Endodermal cell (in vitro differentiated cells): ENCODE data around the gene MEF2A. TPM values are rescaled to one million over a fixed set of nuclear protein-coding genes. Genes with fewer than 3 reads are reported as not detected.

Source experiments
- DNase-seq: peaks from one replicate; pipeline ENCODE4 v3.0.0-alpha.2; 2017
- H3K27ac ChIP-seq: 2 replicates; pipeline ENCODE4 v1.5.1; 2013; ENCODE audit warnings: mild to moderate bottlenecking, low read depth, low read length, moderate library complexity
- H3K27me3 ChIP-seq: 2 replicates; pipeline ENCODE4 v1.6.1; 2013; ENCODE audit warnings: mild to moderate bottlenecking, low read length, moderate library complexity; ENCODE audit not compliant: insufficient read depth, control insufficient read depth, poor library complexity, severe bottlenecking
- H3K36me3 ChIP-seq: 2 replicates; pipeline ENCODE4 v1.7.0; 2013; ENCODE audit warnings: mild to moderate bottlenecking, low read length, moderate library complexity; ENCODE audit not compliant: control insufficient read depth, insufficient read depth
- H3K4me1 ChIP-seq: one replicate; pipeline ENCODE4 v1.7.0; 2013; ENCODE audit warnings: low read length; ENCODE audit not compliant: control insufficient read depth, insufficient read depth
- H3K4me3 ChIP-seq: 2 replicates; pipeline ENCODE4 v1.5.1; 2013; ENCODE audit warnings: mild to moderate bottlenecking, low read length, moderate library complexity
- H3K9ac ChIP-seq: 2 replicates; pipeline ENCODE4 v1.6.1; 2013; ENCODE audit warnings: mild to moderate bottlenecking, low read length, moderate library complexity; ENCODE audit not compliant: poor library complexity, severe bottlenecking; ENCODE audit errors: extremely low read depth
- H3K9me3 ChIP-seq: 2 replicates; pipeline ENCODE4 v1.6.1; 2013; ENCODE audit warnings: mild to moderate bottlenecking, low read length, moderate library complexity; ENCODE audit not compliant: control insufficient read depth
- H3K27ac Mint-ChIP-seq: 2 replicates; pipeline ENCODE4 v1.8.0; 2020; ENCODE audit warnings: mixed read lengths
- H3K27me3 Mint-ChIP-seq: 2 replicates; pipeline ENCODE4 v1.8.0; 2021; ENCODE audit warnings: mild to moderate bottlenecking, mixed read lengths; ENCODE audit not compliant: insufficient read depth
- H3K36me3 Mint-ChIP-seq: 2 replicates; pipeline ENCODE4 v1.8.0; 2020; ENCODE audit warnings: low read depth, mixed read lengths
- H3K4me1 Mint-ChIP-seq: 2 replicates; pipeline ENCODE4 v1.8.0; 2020; ENCODE audit warnings: mixed read lengths
- H3K4me3 Mint-ChIP-seq: 2 replicates; pipeline ENCODE4 v1.8.0; 2020; ENCODE audit warnings: mild to moderate bottlenecking, moderate library complexity, mixed read lengths
- H3K9me3 Mint-ChIP-seq: 2 replicates; pipeline ENCODE4 v1.8.0; 2020; ENCODE audit warnings: mild to moderate bottlenecking, mixed read lengths
- WGBS, 2 experiments: methylation state at CpG; one replicate each; pipeline versions ENCODE4 v1.1.5 to v1.1.7; 2013; ENCODE audit warnings: missing lambda C conversion rate in 2 of 2, mixed read lengths in 1 of 2; ENCODE audit not compliant: insufficient coverage in 1 of 2, insufficient read length in 1 of 2; 5-methylcytosine and 5-hydroxymethylcytosine counted together
- total RNA-seq, 2 donors: library from RNA; stranded (reverse); fragmentation: NEBNext Ultra II Directional in 1 of 2; extraction: Animal tissue kit (Norgen Biotek cat#: 25700) in 1 of 2; gene quantifications; 2 replicates in 1 of 2; 3 replicates in 1 of 2; pipeline ENCODE4 v1.2.1, GENCODE V29; 2021
- TF ChIP-seq, protein P1 (sequence below): fragments of 200-600 bp; sonication (generic); conservative IDR thresholded peaks from 2 replicates; pipeline ENCODE4 v1.5.0; 2021; ENCODE audit warnings: antibody characterized with exemption, mild to moderate bottlenecking

The MEF2A gene
- total RNA-seq, 2 donors from 2014 or later: 23.5 to 28.6 TPM

DNA sequence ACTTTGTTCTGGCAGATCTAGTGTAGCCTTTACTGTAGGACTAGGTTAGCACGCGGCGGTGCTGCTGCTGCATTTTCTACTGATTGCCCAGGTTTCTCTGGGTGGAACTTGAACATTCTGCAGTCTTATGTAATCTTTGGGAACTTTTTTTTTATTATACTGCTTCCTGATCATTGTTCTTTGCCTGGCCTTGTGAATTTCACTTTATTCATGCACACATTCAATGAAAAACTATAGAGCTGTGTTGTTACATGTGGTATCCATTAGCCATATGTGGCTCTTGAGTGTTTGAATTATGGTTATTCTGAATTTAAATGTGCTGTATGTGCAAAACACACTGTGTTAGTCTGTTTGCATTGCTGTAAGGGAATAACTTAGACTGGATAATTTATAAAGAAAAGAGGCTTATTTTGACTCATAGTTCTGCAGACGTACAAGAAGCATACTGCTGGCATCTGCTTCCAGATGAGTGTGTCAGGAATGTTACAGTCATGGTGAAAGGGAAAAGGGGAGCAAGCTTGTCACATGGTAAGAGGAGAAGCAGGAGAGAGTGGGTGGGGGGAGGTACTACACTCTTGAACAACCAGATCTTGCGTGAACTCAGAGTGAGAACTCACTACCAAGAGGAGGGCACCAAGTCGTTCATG is 26.5 kb downstream of the MEF2A start:
- H3K27me3 Mint-ChIP-seq: no peaks in the 10 kb centered on the region
- H3K36me3 Mint-ChIP-seq: peaks cover 18% of the 10 kb centered on the region
- no peak overlapping the region for H3K27ac Mint-ChIP-seq
- WGBS, 2 experiments: 92 to 93% methylated on average over 1 to 4 of the region's 6 CpGs
- no peak overlapping the region for H3K4me3 Mint-ChIP-seq
- peaks cover 17% of the 10 kb centered on the region for H3K9me3 ChIP-seq
- TF ChIP-seq, protein P1, sequence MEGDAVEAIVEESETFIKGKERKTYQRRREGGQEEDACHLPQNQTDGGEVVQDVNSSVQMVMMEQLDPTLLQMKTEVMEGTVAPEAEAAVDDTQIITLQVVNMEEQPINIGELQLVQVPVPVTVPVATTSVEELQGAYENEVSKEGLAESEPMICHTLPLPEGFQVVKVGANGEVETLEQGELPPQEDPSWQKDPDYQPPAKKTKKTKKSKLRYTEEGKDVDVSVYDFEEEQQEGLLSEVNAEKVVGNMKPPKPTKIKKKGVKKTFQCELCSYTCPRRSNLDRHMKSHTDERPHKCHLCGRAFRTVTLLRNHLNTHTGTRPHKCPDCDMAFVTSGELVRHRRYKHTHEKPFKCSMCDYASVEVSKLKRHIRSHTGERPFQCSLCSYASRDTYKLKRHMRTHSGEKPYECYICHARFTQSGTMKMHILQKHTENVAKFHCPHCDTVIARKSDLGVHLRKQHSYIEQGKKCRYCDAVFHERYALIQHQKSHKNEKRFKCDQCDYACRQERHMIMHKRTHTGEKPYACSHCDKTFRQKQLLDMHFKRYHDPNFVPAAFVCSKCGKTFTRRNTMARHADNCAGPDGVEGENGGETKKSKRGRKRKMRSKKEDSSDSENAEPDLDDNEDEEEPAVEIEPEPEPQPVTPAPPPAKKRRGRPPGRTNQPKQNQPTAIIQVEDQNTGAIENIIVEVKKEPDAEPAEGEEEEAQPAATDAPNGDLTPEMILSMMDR: no peak
- no peaks in the 10 kb centered on the region for H3K27me3 ChIP-seq
- H3K36me3 ChIP-seq: no peaks in the 10 kb centered on the region
- H3K4me3 ChIP-seq: no peak overlapping the region
- no peaks in the 10 kb centered on the region for H3K4me1 ChIP-seq
- H3K9me3 Mint-ChIP-seq: peaks cover 18% of the 10 kb centered on the region
- H3K4me1 Mint-ChIP-seq: no peaks in the 10 kb centered on the region
- no peak overlapping the region for H3K9ac ChIP-seq
- no peak for DNase-seq
- no peak overlapping the region for H3K27ac ChIP-seq

DNA sequence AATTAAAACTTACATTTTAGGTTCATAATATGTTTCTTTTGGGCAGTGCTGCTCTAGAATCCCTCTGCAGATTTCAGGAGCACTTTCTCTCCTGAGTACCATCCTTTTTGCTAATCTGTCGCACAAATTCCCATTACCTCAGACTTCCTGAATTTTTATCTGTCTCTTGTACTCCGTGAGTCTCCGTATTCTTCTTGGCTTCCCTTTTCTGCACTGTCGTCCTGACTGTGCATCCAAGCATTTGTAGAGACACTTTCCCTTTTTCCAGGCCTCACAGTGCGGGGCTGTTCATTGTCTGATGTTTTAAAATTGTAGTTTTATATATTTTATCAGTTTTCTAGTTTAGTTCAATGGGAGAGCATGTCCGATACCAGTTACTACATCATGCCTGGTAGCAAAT is 27.3 kb downstream of the MEF2A start:
- WGBS, 2 experiments: 92 to 98% methylated on average over 4 to 5 of the region's 6 CpGs
- H3K4me3 ChIP-seq: no peak overlapping the region
- no peak for DNase-seq
- H3K27me3 Mint-ChIP-seq: no peaks in the 10 kb centered on the region
- H3K36me3 Mint-ChIP-seq: peaks cover 19% of the 10 kb centered on the region
- TF ChIP-seq, protein P1: no peak
- no peak overlapping the region for H3K27ac Mint-ChIP-seq
- no peak overlapping the region for H3K9ac ChIP-seq
- no peaks in the 10 kb centered on the region for H3K4me1 ChIP-seq
- H3K9me3 ChIP-seq: peaks cover 25% of the 10 kb centered on the region
- H3K9me3 Mint-ChIP-seq: peaks cover 20% of the 10 kb centered on the region
- no peak overlapping the region for H3K27ac ChIP-seq
- no peaks in the 10 kb centered on the region for H3K27me3 ChIP-seq
- no peaks in the 10 kb centered on the region for H3K4me1 Mint-ChIP-seq
- H3K36me3 ChIP-seq: no peaks in the 10 kb centered on the region
- no peak overlapping the region for H3K4me3 Mint-ChIP-seq

DNA sequence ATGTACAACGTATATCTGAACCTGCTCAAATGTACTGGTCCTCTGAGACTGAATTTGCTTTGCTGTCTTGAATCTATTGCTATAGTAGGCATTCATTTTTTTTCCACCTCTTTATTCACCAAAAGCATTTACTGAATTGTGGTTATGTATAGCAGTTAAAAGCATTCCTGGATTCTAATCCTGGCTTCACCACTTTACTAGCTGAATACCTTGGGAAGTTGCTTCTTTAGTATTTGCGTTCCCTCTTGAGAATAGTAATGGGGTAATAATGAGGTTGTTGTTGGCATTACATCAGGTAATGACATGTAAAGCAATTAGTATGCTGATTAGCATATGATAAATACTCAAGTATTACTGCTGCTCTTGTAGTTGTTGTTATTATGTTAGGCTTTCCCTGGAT is 29.1 kb downstream of the MEF2A start:
- 100% methylated on average over 1 to 2 of the region's 2 CpGs for WGBS, 2 experiments

More for the DNA sequence above, 29.1 kb downstream of the MEF2A start:
- Mint-ChIP-seq H3K9me3 (peaks cover 25% of the 10 kb centered on the region), H3K27me3 (no peaks in the 10 kb centered on the region), H3K36me3 (peaks cover 32% of the 10 kb centered on the region), H3K27ac (no peak overlapping the region), H3K4me3 (no peak overlapping the region), H3K4me1 (no peaks in the 10 kb centered on the region)
- Histone ChIP-seq H3K36me3 (peaks cover 13% of the 10 kb centered on the region), H3K9ac (no peak overlapping the region), H3K9me3 (peaks cover 26% of the 10 kb centered on the region), H3K4me3 (no peak overlapping the region), H3K27me3 (no peaks in the 10 kb centered on the region), H3K4me1 (no peaks in the 10 kb centered on the region), H3K27ac (no peak overlapping the region)
- TF ChIP-seq, protein P1: no peak
- DNase-seq: no peak
